Gastrocnemius medialis (tissue), 4 donors: ENCODE results near the gene CRNKL1. TPM values are rescaled to one million over a fixed set of nuclear protein-coding genes. Genes with fewer than 3 reads are reported as not detected.
"Not testable (repeated sequence)": the region's sequence is repeated elsewhere in the genome, so short reads cannot be mapped to it uniquely, and the experiment has no call there.

ENCODE experiments used
- ATAC-seq, 2 donors: fragments of 150-250 bp; one replicate each; pipeline ENCODE4 v1.9.1; 2016
- DNase-seq, 2 donors: peaks; one replicate each; pipeline ENCODE4 v3.0.0-alpha.2; 2019
- H3K27ac ChIP-seq, 4 donors: fragments of 200-600 bp; sonication (generic); 1 replicate in 1 of 4; 2 replicates in 3 of 4; pipeline ENCODE4 v1.5.1; 2016 to 2018; ENCODE audit warnings: mild to moderate bottlenecking in 2 of 4, moderate library complexity in 1 of 4
- H3K27me3 ChIP-seq, 3 donors: fragments of 200-600 bp; sonication (generic) in 2 of 3; 1 replicate in 1 of 3; 2 replicates in 2 of 3; pipeline versions ENCODE4 v1.5.1 to v1.6.0; 2016 to 2019; ENCODE audit warnings: mild to moderate bottlenecking in 1 of 3, moderate library complexity in 1 of 3
- H3K36me3 ChIP-seq, 2 donors: fragments of 200-600 bp; sonication (generic) in 1 of 2; one replicate each; pipeline ENCODE4 v1.5.1; 2017 to 2018
- H3K4me1 ChIP-seq, 2 donors: fragments of 200-600 bp; sonication (generic) in 1 of 2; one replicate each; pipeline ENCODE4 v1.5.1; 2016 to 2017; ENCODE audit warnings: mild to moderate bottlenecking in 2 of 2
- H3K4me3 ChIP-seq, 4 donors: fragments of 200-600 bp; sonication (generic) in 3 of 4; 1 replicate in 1 of 4; 2 replicates in 3 of 4; pipeline ENCODE4 v1.5.1; 2016 to 2019; ENCODE audit warnings: mild to moderate bottlenecking in 2 of 4
- H3K9me3 ChIP-seq, 3 donors: fragments of 200-600 bp; sonication (generic) in 2 of 3; 1 replicate in 1 of 3; 2 replicates in 2 of 3; pipeline ENCODE4 v1.5.1; 2016 to 2019
- CTCF ChIP-seq, 5 experiments: fragments of 450-650 bp in 3 of 5; fragments of 200-600 bp in 2 of 5; sonication (generic) in 2 of 5; IDR thresholded peaks in 4 of 5; conservative IDR thresholded peaks in 1 of 5; 1 replicate in 4 of 5; 2 replicates in 1 of 5; pipeline ENCODE4 v1.5.1; 2016 to 2019; ENCODE audit warnings: antibody characterized with exemption in 5 of 5, mild to moderate bottlenecking in 3 of 5, moderate library complexity in 3 of 5
- POLR2A ChIP-seq, 2 donors: fragments of 450-650 bp; IDR thresholded peaks; one replicate each; pipeline ENCODE4 v1.6.1; 2017; ENCODE audit warnings: antibody characterized with exemption in 2 of 2, mild to moderate bottlenecking in 2 of 2, moderate library complexity in 2 of 2
- in situ Hi-C, 4 donors: fragments of 200-750 bp; cut with MboI; loops; one replicate each; pipeline versions ENCODE4 v1.15.0 to v1.8.0; 2017; ENCODE audit warnings: low sequenced_read_pairs in 4 of 4
- intact Hi-C: fragments of 100-400 bp; cut with DNase I; formaldehyde crosslinking; loops from one replicate; pipeline ENCODE4 v1.15.1; 2023; ENCODE audit warnings: low total_unique reads
- total RNA-seq, 4 donors: library from RNA; depleted of rRNA; stranded (reverse); fragments of >200 nt; gene quantifications; one replicate each; pipeline versions ENCODE4 v1.1.0 to v1.2.3, GENCODE V29; 2016

CRNKL1 gene
- total RNA-seq, 4 donors from 2014 or later, result 32.2 to 45.3 (median 39.2) TPM

GRCh38 chr20:20005342-20005741, 46.9 kb downstream of the CRNKL1 start:
- intact Hi-C loops, result no loop called here
- H3K4me1 ChIP-seq, result peaks cover 40 to 41% of the 10 kb centered on the region in 2 donors

DNA sequence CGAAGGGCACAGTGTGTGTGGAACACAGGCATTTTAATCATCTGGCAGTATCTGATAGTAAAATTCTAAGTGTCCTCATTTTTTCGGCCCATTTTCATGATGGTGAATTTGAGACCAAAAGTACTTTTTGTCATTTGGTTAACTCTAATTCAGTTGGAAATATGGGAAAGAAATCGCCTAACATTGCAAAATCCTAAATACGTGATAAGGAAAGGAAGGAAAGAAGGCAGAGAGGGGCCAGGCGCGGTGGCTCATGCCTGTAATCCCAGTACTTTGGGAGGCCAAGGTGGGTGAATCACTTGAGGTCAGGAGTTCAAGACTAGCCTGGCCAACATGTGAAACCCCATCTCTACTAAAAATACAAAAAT, 48.3 kb downstream of the CRNKL1 start:
- ATAC-seq, H3K27me3 ChIP-seq, in situ Hi-C loops, H3K9me3 ChIP-seq: not testable (repeated sequence)
- peak overlapping the region; percentile 25 to 50 (median 34) for H3K4me3 ChIP-seq
- peak overlapping the region; percentile 74 to 86 (median 84) for H3K27ac ChIP-seq
- H3K36me3 ChIP-seq, result peaks cover 0 to 14% of the 10 kb centered on the region in 2 donors
- DNase-seq, result peak in 1 of 2 donors; percentile 46
- peaks cover 31 to 41% of the 10 kb centered on the region in 2 donors for H3K4me1 ChIP-seq
- TF ChIP-seq POLR2A (IDR thresholded peaks at IDR 0.05), result peak; percentile 14 to 46
- intact Hi-C loops, result loop anchor here (2.0 kb wide), 1 partner anchor 29 kb away; no protein-coding TSS in a partner anchor

More at GRCh38 chr20:20005342-20005741, 46.9 kb downstream of the CRNKL1 start:
- TF ChIP-seq CTCF (IDR thresholded peaks at IDR 0.05 in 4 of 5, conservative IDR thresholded peaks at IDR 0.05 in 1 of 5) (no peak), POLR2A (IDR thresholded peaks at IDR 0.05) (no peak)
- H3K27me3 ChIP-seq, result no peaks in the 10 kb centered on the region
- peak overlapping the region in 1 of 4 donors; percentile 32 for H3K27ac ChIP-seq
- no peak for ATAC-seq
- H3K9me3 ChIP-seq, result no peaks in the 10 kb centered on the region
- DNase-seq, result no peak
- H3K4me3 ChIP-seq, result no peak overlapping the region
- peaks cover 0 to 7% of the 10 kb centered on the region in 2 donors for H3K36me3 ChIP-seq
- in situ Hi-C loops, result no loop called here

DNA sequence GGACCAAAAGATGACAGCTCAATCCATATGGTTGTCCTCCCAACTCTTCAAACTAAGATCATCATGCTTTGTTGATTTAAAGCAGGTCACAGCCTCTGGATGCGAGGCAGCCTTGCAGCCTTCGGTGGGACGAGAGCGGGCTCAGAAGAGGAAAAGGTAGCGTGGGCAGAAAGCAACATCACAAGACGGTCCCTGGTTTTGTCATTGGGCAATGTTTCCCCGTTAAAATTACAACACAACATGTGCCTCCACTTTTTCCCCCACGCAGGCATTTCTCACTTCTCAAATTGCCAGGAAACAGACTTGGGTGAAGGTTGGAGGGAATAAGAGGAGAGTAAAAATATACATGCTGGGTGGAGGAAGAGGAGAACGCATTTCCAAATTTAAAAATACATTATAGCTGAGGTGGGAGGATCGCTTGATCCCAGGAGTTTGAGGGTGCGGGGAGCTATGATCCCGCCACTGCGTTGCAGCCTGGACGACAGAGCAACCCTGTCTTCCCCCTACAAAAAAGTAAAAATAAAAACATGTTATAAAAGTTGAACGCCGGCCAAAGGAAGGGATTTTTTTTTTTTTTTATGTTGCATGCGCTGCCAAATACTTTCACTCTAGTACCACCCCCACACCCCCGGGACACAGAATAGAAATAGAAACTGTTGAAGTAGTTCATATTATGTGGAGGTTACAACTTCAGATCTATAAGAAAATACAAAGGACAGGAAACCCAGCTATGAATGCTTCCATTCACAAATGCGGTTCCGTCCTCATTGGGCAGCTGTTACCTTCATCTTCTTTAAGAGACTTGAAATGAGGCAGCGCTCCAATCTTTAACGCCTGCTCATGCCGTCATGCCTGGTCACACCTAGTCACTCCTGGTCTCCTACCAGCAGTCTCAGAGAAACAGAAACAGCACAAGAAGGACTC, 49.0 kb downstream of the CRNKL1 start:
- TF ChIP-seq POLR2A (IDR thresholded peaks at IDR 0.05), result peak in 1 of 2 donors; percentile 57
- TF ChIP-seq CTCF (IDR thresholded peaks at IDR 0.05 in 4 of 5, conservative IDR thresholded peaks at IDR 0.05 in 1 of 5), result no peak

DNA sequence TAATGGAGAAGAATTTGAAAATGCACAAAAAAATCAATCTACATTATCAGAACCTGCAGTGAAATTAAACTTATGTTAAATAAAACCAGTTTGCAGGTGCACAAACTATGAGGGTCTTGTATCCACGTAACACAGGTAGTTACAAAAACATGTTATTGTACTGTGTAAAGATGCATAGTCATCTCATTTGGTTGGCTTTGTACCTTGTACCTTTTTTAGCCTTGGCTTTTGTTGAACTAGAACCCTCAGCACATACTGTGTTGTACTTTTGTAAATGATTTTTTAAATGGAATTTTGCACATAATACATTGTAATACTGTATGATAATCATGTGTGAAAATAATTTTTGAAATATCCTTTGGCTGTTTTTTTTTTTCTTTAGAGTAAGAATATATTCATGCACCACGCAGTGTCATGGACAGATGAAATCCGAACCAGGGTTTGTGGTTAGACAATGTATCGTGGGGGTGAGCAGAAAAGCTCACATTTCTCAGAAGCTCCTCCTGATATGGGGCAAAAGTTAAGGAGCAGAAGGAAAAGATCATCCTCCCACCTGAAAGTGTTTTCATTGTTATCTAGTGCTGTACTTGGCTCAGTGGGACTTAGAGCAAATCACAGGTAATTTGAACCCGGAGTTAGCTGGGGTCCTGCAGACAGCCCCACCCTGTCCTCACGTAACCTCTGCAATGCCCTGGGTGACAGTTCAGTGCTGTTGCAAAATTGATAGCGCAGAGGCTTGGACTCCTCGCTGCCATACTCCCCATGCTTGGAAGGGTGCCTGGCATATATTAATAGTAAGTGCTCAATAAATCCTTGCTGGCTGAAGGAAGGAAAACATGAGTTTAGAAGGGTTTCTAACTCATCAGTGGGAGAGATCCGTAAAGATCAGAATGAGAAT, 49.9 kb downstream of the CRNKL1 start:
- H3K9me3 ChIP-seq, result no peaks in the 10 kb centered on the region
- ATAC-seq (peak; percentile 41 to 65), DNase-seq (peak in 1 of 2 donors; percentile 61)
- H3K4me3 ChIP-seq, result peak overlapping the region in 3 of 4 donors; percentile 25 to 50 (median 42)
- peaks cover 34 to 51% of the 10 kb centered on the region in 2 donors for H3K4me1 ChIP-seq
- peak overlapping the region; percentile 74 to 86 (median 84) for H3K27ac ChIP-seq
- peaks cover 0 to 21% of the 10 kb centered on the region in 2 donors for H3K36me3 ChIP-seq
- intact Hi-C loops (loop anchor here (2.0 kb wide), 1 partner anchor 28 kb away; no protein-coding TSS in a partner anchor), in situ Hi-C loops (no loop called here)
- TF ChIP-seq POLR2A (IDR thresholded peaks at IDR 0.05) (no peak), CTCF (IDR thresholded peaks at IDR 0.05 in 4 of 5, conservative IDR thresholded peaks at IDR 0.05 in 1 of 5) (no peak)
- no peaks in the 10 kb centered on the region for H3K27me3 ChIP-seq

More for the DNA sequence above, 49.0 kb downstream of the CRNKL1 start:
- H3K27me3 ChIP-seq, result no peaks in the 10 kb centered on the region
- H3K4me3 ChIP-seq, result peak overlapping the region; percentile 25 to 50 (median 34)
- peaks cover 31 to 42% of the 10 kb centered on the region in 2 donors for H3K4me1 ChIP-seq
- H3K27ac ChIP-seq, result peak overlapping the region; percentile 74 to 86 (median 84)
- in situ Hi-C loops (no loop called here), intact Hi-C loops (loop anchor here (2.0 kb wide), 1 partner anchor 28 kb away; no protein-coding TSS in a partner anchor)
- H3K9me3 ChIP-seq, result no peaks in the 10 kb centered on the region
- H3K36me3 ChIP-seq, result peaks cover 0 to 20% of the 10 kb centered on the region in 2 donors
- peak; percentile 69 to 80 for DNase-seq
- peak; percentile 86 to 88 for ATAC-seq
